B cell (primary cell): ENCODE measurements around the gene SDK1. TPM values are rescaled to one million over a fixed set of nuclear protein-coding genes. Genes with fewer than 3 reads are reported as not detected.
"Not testable (repeated sequence)": the region's sequence is repeated elsewhere in the genome, so short reads cannot be mapped to it uniquely, and the experiment has no call there.

Experiments used
- ATAC-seq: fragments of 200-7000 bp; cut with Tn5 transposase; one replicate; pipeline ENCODE4 v1.10.0; 2021; ENCODE audit warnings: low read depth, mild to moderate bottlenecking, moderate number of reproducible peaks, moderate library complexity
- CTCF ChIA-PET: fragments of 350-600 bp; sonication (Branson Sonifier 250); formaldehyde crosslinking; loops from one replicate; lab custom pipeline; 2021; ENCODE audit warnings: antibody characterized with exemption, inconsistent platforms; lab: Charles Lee
- POLR2A ChIA-PET: fragments of 350-600 bp; sonication (Branson Sonifier 250); formaldehyde crosslinking; loops from one replicate; lab custom pipeline; 2021; ENCODE audit warnings: antibody characterized with exemption; lab: Charles Lee
- DNase-seq: peaks from one replicate; pipeline ENCODE4 v3.0.0; 2013
- H2AFZ ChIP-seq: 2 replicates; pipeline ENCODE4 v1.6.1; 2012; ENCODE audit warnings: mild to moderate bottlenecking, low read depth, low read length; ENCODE audit not compliant: insufficient read depth, poor library complexity, severe bottlenecking
- H3K27ac ChIP-seq, 2 donors: 1 replicate in 1 of 2; 2 replicates in 1 of 2; pipeline ENCODE4 v1.5.1; 2012 to 2013; ENCODE audit warnings: low read length in 2 of 2, mild to moderate bottlenecking in 2 of 2, moderate library complexity in 1 of 2
- H3K27me3 ChIP-seq, 4 experiments: fragments of 200-600 bp in 1 of 4; sonication (generic) in 1 of 4; replicated peaks in 1 of 4; 1 replicate in 2 of 4; 2 replicates in 2 of 4; pipeline versions ENCODE4 v1.6.1 to v1.7.0; 2013 to 2016; ENCODE audit warnings: low read length in 3 of 4, mild to moderate bottlenecking in 2 of 4, mixed read lengths in 1 of 4, moderate library complexity in 1 of 4; ENCODE audit not compliant: insufficient read depth in 4 of 4, control insufficient read depth in 3 of 4; ENCODE audit errors: control extremely low read depth in 1 of 4
- H3K36me3 ChIP-seq, 2 experiments: replicated peaks in 1 of 2; 1 replicate in 1 of 2; 2 replicates in 1 of 2; pipeline versions ENCODE4 v1.6.1 to v1.7.1; 2013; ENCODE audit warnings: low read length in 1 of 2; ENCODE audit not compliant: insufficient read depth in 2 of 2, control insufficient read depth in 1 of 2; ENCODE audit errors: control extremely low read depth in 1 of 2, extremely low read depth in 1 of 2
- H3K4me1 ChIP-seq, 2 donors: fragments of 200-600 bp in 1 of 2; sonication (generic) in 1 of 2; 1 replicate in 1 of 2; 2 replicates in 1 of 2; pipeline versions ENCODE4 v1.5.1 to v1.6.1; 2013 to 2017; ENCODE audit warnings: low read length in 2 of 2; ENCODE audit not compliant: control insufficient read depth in 2 of 2, insufficient read depth in 2 of 2
- H3K4me2 ChIP-seq: replicated peaks from 2 replicates; pipeline ENCODE3; 2012; ENCODE audit warnings: mild to moderate bottlenecking, low read depth, low read length; ENCODE audit not compliant: poor library complexity, severe bottlenecking
- H3K4me3 ChIP-seq, 5 experiments: fragments of 200-600 bp in 1 of 5; sonication (generic) in 1 of 5; 1 replicate in 3 of 5; 2 replicates in 2 of 5; pipeline versions ENCODE4 v1.5.1 to v1.7.0; 2011 to 2016; ENCODE audit warnings: low read length in 4 of 5, mild to moderate bottlenecking in 4 of 5, low read depth in 2 of 5, control low read depth in 1 of 5, moderate library complexity in 1 of 5; ENCODE audit not compliant: insufficient read depth in 1 of 5; ENCODE audit errors: control extremely low read depth in 1 of 5, extremely low read depth in 1 of 5
- H3K79me2 ChIP-seq: fragments of 200-600 bp; sonication (generic); one replicate; pipeline ENCODE4 v1.6.0; 2016; ENCODE audit warnings: low read length; ENCODE audit not compliant: control insufficient read depth, insufficient read depth
- H3K9ac ChIP-seq: fragments of 200-600 bp; sonication (generic); 2 replicates; pipeline ENCODE4 v1.6.1; 2017; ENCODE audit warnings: mild to moderate bottlenecking, low read length, moderate library complexity
- H3K9me3 ChIP-seq, 3 donors: one replicate each; pipeline versions ENCODE4 v1.6.1 to v1.7.1; 2013; ENCODE audit warnings: low read length in 2 of 3; ENCODE audit not compliant: control insufficient read depth in 2 of 3, insufficient read depth in 1 of 3; ENCODE audit errors: control extremely low read depth in 1 of 3
- H4K20me1 ChIP-seq: 2 replicates; pipeline ENCODE4 v1.6.0; 2012; ENCODE audit warnings: mild to moderate bottlenecking, low read length; ENCODE audit not compliant: insufficient read depth, control insufficient read depth, poor library complexity, severe bottlenecking
- H3K27ac Mint-ChIP-seq: one replicate; pipeline ENCODE4 v1.8.0; 2021; ENCODE audit warnings: mixed read lengths
- H3K27me3 Mint-ChIP-seq: one replicate; pipeline ENCODE4 v1.8.0; 2021; ENCODE audit warnings: mixed read lengths
- H3K4me1 Mint-ChIP-seq: one replicate; pipeline ENCODE4 v1.8.0; 2021; ENCODE audit warnings: mixed read lengths
- H3K4me3 Mint-ChIP-seq: one replicate; pipeline ENCODE4 v1.8.0; 2021; ENCODE audit warnings: mixed read lengths
- H3K9me3 Mint-ChIP-seq: one replicate; pipeline ENCODE4 v1.8.0; 2022; ENCODE audit warnings: mixed read lengths; ENCODE audit not compliant: insufficient read depth
- EZH2 ChIP-seq: IDR thresholded peaks from 2 replicates; pipeline ENCODE4 v1.6.1; 2012; ENCODE audit warnings: borderline replicate concordance, low read depth, mild to moderate bottlenecking, moderate library complexity, low read length; ENCODE audit not compliant: insufficient read depth, poor library complexity, severe bottlenecking
- WGBS: methylation state at CpG from one replicate; pipeline ENCODE4 v1.1.5; 2013; ENCODE audit warnings: missing lambda C conversion rate; ENCODE audit not compliant: insufficient coverage; 5-methylcytosine and 5-hydroxymethylcytosine counted together
- intact Hi-C: fragments of 100-400 bp; cut with micrococcal nuclease; formaldehyde crosslinking; loops from one replicate; pipeline ENCODE4 v1.10.0; 2022
- polyA plus RNA-seq: library from polyadenylated mRNA; depleted of rRNA; stranded (reverse); fragments of >200 nt; gene quantifications from 2 replicates; pipeline ENCODE4 v1.2.3, GENCODE V29; 2012
- total RNA-seq, 2 donors: library from RNA; stranded (reverse); fragments of 120-200 nt in 1 of 2; gene quantifications; 1 replicate in 1 of 2; 2 replicates in 1 of 2; pipeline versions ENCODE4 v1.2.3 to v1.2.4, GENCODE V29; 2013 to 2022
- TF ChIP-seq, protein P1 (sequence below): fragments of 200-600 bp; IDR thresholded peaks from one replicate; pipeline ENCODE4 v1.8.0; 2022; ENCODE audit warnings: antibody characterized with exemption, mild to moderate bottlenecking

Gene SDK1
- total and polyA plus RNA-seq, 2 donors (not counting 1 experiment from before 2014, with no cell fraction given): 0.73 to 2.0 TPM

DNA sequence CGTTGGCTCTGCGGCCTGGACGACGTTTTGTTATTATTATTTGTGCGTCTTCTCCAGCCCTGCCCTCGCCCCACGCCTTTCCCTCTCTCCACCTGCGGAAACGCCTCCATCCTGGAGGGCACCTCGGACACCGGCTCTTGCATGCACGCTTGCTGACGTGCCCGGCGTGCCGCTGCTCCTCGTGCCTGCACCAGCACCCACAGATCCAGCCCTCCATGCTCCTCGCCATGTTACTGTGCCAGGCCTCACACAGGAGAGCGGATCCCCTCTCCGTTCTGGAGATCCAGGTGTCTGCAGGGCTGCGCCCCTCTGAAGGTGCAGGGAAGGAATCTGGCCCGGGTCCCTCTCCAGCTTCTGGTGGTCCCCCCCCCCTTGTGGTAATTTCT lies 1007.1 kb downstream of the SDK1 start:
- no peaks in the 10 kb centered on the region for H3K27me3 Mint-ChIP-seq
- no peak overlapping the region for H3K4me3 Mint-ChIP-seq
- H3K9me3 Mint-ChIP-seq: no peaks in the 10 kb centered on the region
- Histone ChIP-seq H2AFZ (no peak overlapping the region), H3K4me1 (no peaks in the 10 kb centered on the region), H3K27me3 (no peaks in the 10 kb centered on the region), H3K4me3 (no peak overlapping the region), H3K9ac (no peak overlapping the region), H3K36me3 (no peaks in the 10 kb centered on the region), H4K20me1 (no peaks in the 10 kb centered on the region), H3K27ac (no peak overlapping the region), H3K79me2 (no peaks in the 10 kb centered on the region), H3K9me3 (peaks cover 0 to 14% (median 0%) of the 10 kb centered on the region in 3 donors), H3K4me2 (no peak overlapping the region)
- no peaks in the 10 kb centered on the region for H3K4me1 Mint-ChIP-seq
- TF ChIP-seq, protein P1, sequence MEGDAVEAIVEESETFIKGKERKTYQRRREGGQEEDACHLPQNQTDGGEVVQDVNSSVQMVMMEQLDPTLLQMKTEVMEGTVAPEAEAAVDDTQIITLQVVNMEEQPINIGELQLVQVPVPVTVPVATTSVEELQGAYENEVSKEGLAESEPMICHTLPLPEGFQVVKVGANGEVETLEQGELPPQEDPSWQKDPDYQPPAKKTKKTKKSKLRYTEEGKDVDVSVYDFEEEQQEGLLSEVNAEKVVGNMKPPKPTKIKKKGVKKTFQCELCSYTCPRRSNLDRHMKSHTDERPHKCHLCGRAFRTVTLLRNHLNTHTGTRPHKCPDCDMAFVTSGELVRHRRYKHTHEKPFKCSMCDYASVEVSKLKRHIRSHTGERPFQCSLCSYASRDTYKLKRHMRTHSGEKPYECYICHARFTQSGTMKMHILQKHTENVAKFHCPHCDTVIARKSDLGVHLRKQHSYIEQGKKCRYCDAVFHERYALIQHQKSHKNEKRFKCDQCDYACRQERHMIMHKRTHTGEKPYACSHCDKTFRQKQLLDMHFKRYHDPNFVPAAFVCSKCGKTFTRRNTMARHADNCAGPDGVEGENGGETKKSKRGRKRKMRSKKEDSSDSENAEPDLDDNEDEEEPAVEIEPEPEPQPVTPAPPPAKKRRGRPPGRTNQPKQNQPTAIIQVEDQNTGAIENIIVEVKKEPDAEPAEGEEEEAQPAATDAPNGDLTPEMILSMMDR: no peak
- no peak for TF ChIP-seq EZH2
- 92% methylated on average over 21 of the region's 22 CpGs for WGBS
- no peak for ATAC-seq
- CTCF ChIA-PET: no interaction called here
- POLR2A ChIA-PET: no interaction called here
- no peak overlapping the region for H3K27ac Mint-ChIP-seq
- intact Hi-C loops: no loop called here
- no peak for DNase-seq

DNA sequence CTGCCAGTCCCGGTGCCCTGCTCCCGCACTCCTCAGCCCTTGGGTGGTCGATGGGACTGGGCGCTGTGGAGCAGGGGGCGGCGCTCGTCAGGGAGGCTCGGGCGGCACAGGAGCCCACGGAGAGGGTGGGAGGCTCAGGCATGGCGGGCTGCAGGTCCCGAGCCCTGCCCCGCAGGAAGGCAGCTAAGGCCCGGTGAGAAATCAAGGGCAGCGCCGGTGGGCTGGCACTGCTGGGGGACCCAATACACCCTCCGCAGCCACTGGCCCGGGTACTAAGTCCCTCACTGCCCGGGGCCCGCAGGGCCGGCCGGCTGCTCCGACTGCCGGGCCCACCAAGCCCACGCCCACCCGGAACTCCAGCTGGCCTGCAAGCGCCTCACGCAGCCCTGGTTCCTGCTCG lies 1012.9 kb downstream of the SDK1 start:
- POLR2A ChIA-PET: not testable (repeated sequence)
- 96% methylated on average over 27 of the region's 29 CpGs for WGBS

DNA sequence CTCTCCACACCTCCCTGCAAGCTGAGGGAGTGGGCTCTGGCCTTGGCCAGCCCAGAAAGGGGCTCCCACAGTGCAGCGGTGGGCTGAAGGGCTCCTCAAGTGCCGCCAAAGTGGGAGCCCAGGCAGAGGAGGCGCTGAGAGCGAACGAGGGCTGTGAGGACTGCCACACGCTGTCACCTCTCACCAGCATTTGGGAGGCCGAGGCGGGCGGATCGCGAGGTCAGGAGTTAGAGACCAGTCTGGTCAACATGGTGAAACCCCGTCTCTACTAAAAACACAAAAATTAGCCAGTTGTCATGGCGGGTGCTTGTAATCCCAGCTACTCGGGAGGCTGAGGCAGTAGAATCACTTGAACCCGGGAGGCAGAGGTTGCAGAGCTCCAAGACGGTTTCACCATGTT lies 1013.3 kb downstream of the SDK1 start:
- H3K9ac ChIP-seq, H2AFZ ChIP-seq, H3K4me3 ChIP-seq, H3K27ac Mint-ChIP-seq, H3K27me3 ChIP-seq, H3K4me1 ChIP-seq, ATAC-seq, DNase-seq, intact Hi-C loops, H3K36me3 ChIP-seq, H3K79me2 ChIP-seq, CTCF ChIA-PET, H3K27me3 Mint-ChIP-seq, H3K4me1 Mint-ChIP-seq, H4K20me1 ChIP-seq, H3K4me3 Mint-ChIP-seq, H3K27ac ChIP-seq, H3K9me3 Mint-ChIP-seq, H3K4me2 ChIP-seq, POLR2A ChIA-PET: not testable (repeated sequence)
- WGBS: 98% methylated on average over 15 of the region's 16 CpGs
- H3K9me3 ChIP-seq: peaks cover 0 to 23% (median 0%) of the 10 kb centered on the region in 3 donors

More for the DNA sequence above, 1012.9 kb downstream of the SDK1 start:
- intact Hi-C loops, H3K4me1 ChIP-seq, H3K4me3 Mint-ChIP-seq, ATAC-seq, H3K27ac ChIP-seq, H2AFZ ChIP-seq, H3K4me2 ChIP-seq, CTCF ChIA-PET, H3K9ac ChIP-seq, H3K27ac Mint-ChIP-seq, H3K27me3 ChIP-seq, H4K20me1 ChIP-seq, H3K4me3 ChIP-seq, DNase-seq, H3K9me3 Mint-ChIP-seq, H3K27me3 Mint-ChIP-seq, H3K4me1 Mint-ChIP-seq, H3K79me2 ChIP-seq, H3K36me3 ChIP-seq: not testable (repeated sequence)
- H3K9me3 ChIP-seq: peaks cover 0 to 19% (median 0%) of the 10 kb centered on the region in 3 donors
